GM12872 (cell line): Measurements from ENCODE around the gene RGL1.

Experiments used
- CTCF ChIP-seq: IDR thresholded peaks from 3 replicates; pipeline ENCODE4 v1.5.1; 2011; ENCODE audit warnings: low read depth, mild to moderate bottlenecking, low read length, moderate library complexity; ENCODE audit not compliant: insufficient read depth

RGL1 gene

GRCh38 chr1:183912265-183912886, 107.5 kb downstream of the RGL1 start:
- TF ChIP-seq CTCF = no peak

- TF ChIP-seq CTCF = no peak
Observed at GRCh38 chr1:183913567-183913993, 108.7 kb downstream of the RGL1 start.

GRCh38 chr1:183914276-183914675, 109.4 kb downstream of the RGL1 start:
- no peak for TF ChIP-seq CTCF

GRCh38 chr1:183914891-183915290, 110.0 kb downstream of the RGL1 start:
- TF ChIP-seq CTCF = no peak

- peak; percentile 71 for TF ChIP-seq CTCF
Observed at GRCh38 chr1:183915625-183916510, 110.9 kb downstream of the RGL1 start.

- TF ChIP-seq CTCF = no peak
Observed at GRCh38 chr1:183916574-183916973, 111.7 kb downstream of the RGL1 start.

GRCh38 chr1:183918589-183918988, 113.7 kb downstream of the RGL1 start:
- no peak for TF ChIP-seq CTCF
